Effector memory CD4-positive, alpha-beta T cell (primary cell): ENCODE results near the gene BICRA.

Experiments used
- DNase-seq, 3 donors: peaks; one replicate each; pipeline ENCODE4 v3.0.0-alpha.2; 2020
- H3K27ac ChIP-seq: 2 replicates; pipeline ENCODE4 v1.7.0; 2013; ENCODE audit warnings: mild to moderate bottlenecking, low read length, moderate library complexity; ENCODE audit not compliant: insufficient read depth, poor library complexity, severe bottlenecking
- H3K27me3 ChIP-seq: replicated peaks from 2 replicates; pipeline ENCODE4 v1.7.0; 2013; ENCODE audit warnings: mild to moderate bottlenecking, low read length; ENCODE audit not compliant: insufficient read depth, control insufficient read depth, poor library complexity, severe bottlenecking
- H3K36me3 ChIP-seq: 2 replicates; pipeline ENCODE4 v1.7.0; 2013; ENCODE audit warnings: mild to moderate bottlenecking, low read length, moderate library complexity; ENCODE audit not compliant: control insufficient read depth, insufficient read depth
- H3K4me1 ChIP-seq: 2 replicates; pipeline ENCODE4 v1.7.0; 2013; ENCODE audit warnings: low read length, mild to moderate bottlenecking; ENCODE audit not compliant: control insufficient read depth, insufficient read depth, poor library complexity, severe bottlenecking
- H3K4me3 ChIP-seq: 2 replicates; pipeline ENCODE4 v1.7.0; 2013; ENCODE audit warnings: low read length, low read depth, mild to moderate bottlenecking; ENCODE audit not compliant: insufficient read depth, poor library complexity, severe bottlenecking
- H3K9me3 ChIP-seq: 2 replicates; pipeline ENCODE4 v1.7.0; 2013; ENCODE audit warnings: mild to moderate bottlenecking, low read length, moderate library complexity; ENCODE audit not compliant: control insufficient read depth

Gene BICRA

GRCh38 chr19:47697863-47698609 lies 89.1 kb downstream of the BICRA start:
- Histone ChIP-seq H3K27me3 (no peaks in the 10 kb centered on the region), H3K27ac (no peak overlapping the region), H3K4me1 (no peaks in the 10 kb centered on the region), H3K36me3 (peaks cover 50% of the 10 kb centered on the region), H3K4me3 (no peak overlapping the region), H3K9me3 (no peaks in the 10 kb centered on the region)
- peak; percentile 9 to 43 (median 17) for DNase-seq

- no peak overlapping the region for H3K4me3 ChIP-seq
These were observed 89.9 kb downstream of the BICRA start for GRCh38 chr19:47698631-47699359.

GRCh38 chr19:47699360-47699917 lies 90.5 kb downstream of the BICRA start:
- H3K9me3 ChIP-seq = no peaks in the 10 kb centered on the region
- peak in 2 of 3 donors; percentile 13 to 30 for DNase-seq
- H3K4me1 ChIP-seq = no peaks in the 10 kb centered on the region
- no peak overlapping the region for H3K27ac ChIP-seq
- no peak overlapping the region for H3K4me3 ChIP-seq
- peaks cover 52% of the 10 kb centered on the region for H3K36me3 ChIP-seq
- H3K27me3 ChIP-seq = no peaks in the 10 kb centered on the region

More at GRCh38 chr19:47698631-47699359, 89.9 kb downstream of the BICRA start:
- H3K4me1 ChIP-seq = no peaks in the 10 kb centered on the region
- peaks cover 52% of the 10 kb centered on the region for H3K36me3 ChIP-seq
- no peaks in the 10 kb centered on the region for H3K9me3 ChIP-seq
- H3K27ac ChIP-seq = no peak overlapping the region
- DNase-seq = no peak
- no peaks in the 10 kb centered on the region for H3K27me3 ChIP-seq

GRCh38 chr19:47700934-47701716 lies 92.2 kb downstream of the BICRA start:
- no peak overlapping the region for H3K27ac ChIP-seq
- H3K36me3 ChIP-seq = peaks cover 46% of the 10 kb centered on the region
- H3K4me3 ChIP-seq = no peak overlapping the region
- no peaks in the 10 kb centered on the region for H3K9me3 ChIP-seq
- DNase-seq = no peak
- no peaks in the 10 kb centered on the region for H3K4me1 ChIP-seq
- no peaks in the 10 kb centered on the region for H3K27me3 ChIP-seq

GRCh38 chr19:47701717-47702552 lies 93.0 kb downstream of the BICRA start:
- no peak overlapping the region for H3K27ac ChIP-seq
- H3K9me3 ChIP-seq = no peaks in the 10 kb centered on the region
- H3K27me3 ChIP-seq = no peaks in the 10 kb centered on the region
- H3K4me3 ChIP-seq = no peak overlapping the region
- no peak for DNase-seq
- no peaks in the 10 kb centered on the region for H3K4me1 ChIP-seq
- H3K36me3 ChIP-seq = peaks cover 41% of the 10 kb centered on the region

GRCh38 chr19:47702671-47703070 lies 93.7 kb downstream of the BICRA start:
- Histone ChIP-seq H3K4me3 (no peak overlapping the region), H3K27me3 (no peaks in the 10 kb centered on the region), H3K4me1 (no peaks in the 10 kb centered on the region), H3K36me3 (peaks cover 41% of the 10 kb centered on the region), H3K27ac (no peak overlapping the region), H3K9me3 (no peaks in the 10 kb centered on the region)
- DNase-seq = no peak

GRCh38 chr19:47703301-47703700 lies 94.4 kb downstream of the BICRA start:
- H3K27ac ChIP-seq = no peak overlapping the region
- DNase-seq = no peak
- H3K4me3 ChIP-seq = no peak overlapping the region
- no peaks in the 10 kb centered on the region for H3K27me3 ChIP-seq
- no peaks in the 10 kb centered on the region for H3K4me1 ChIP-seq
- peaks cover 39% of the 10 kb centered on the region for H3K36me3 ChIP-seq
- H3K9me3 ChIP-seq = no peaks in the 10 kb centered on the region

GRCh38 chr19:47704024-47704423 lies 95.1 kb downstream of the BICRA start:
- H3K4me3 ChIP-seq = no peak overlapping the region
- H3K36me3 ChIP-seq = peaks cover 32% of the 10 kb centered on the region
- no peaks in the 10 kb centered on the region for H3K9me3 ChIP-seq
- H3K27ac ChIP-seq = no peak overlapping the region
- no peak for DNase-seq
- no peaks in the 10 kb centered on the region for H3K27me3 ChIP-seq
- H3K4me1 ChIP-seq = no peaks in the 10 kb centered on the region

GRCh38 chr19:47704656-47705055 lies 95.7 kb downstream of the BICRA start:
- Histone ChIP-seq H3K27me3 (no peaks in the 10 kb centered on the region), H3K4me1 (no peaks in the 10 kb centered on the region), H3K36me3 (peaks cover 26% of the 10 kb centered on the region), H3K9me3 (no peaks in the 10 kb centered on the region), H3K4me3 (no peak overlapping the region), H3K27ac (no peak overlapping the region)
- DNase-seq = no peak
